NCI-H1105 (cell line): Measurements from ENCODE around the gene RNF175.

Experiments
- DNase-seq: peaks from one replicate; lab custom pipeline; 2025; lab: John Stamatoyannopoulos, UW

Gene RNF175

DNA sequence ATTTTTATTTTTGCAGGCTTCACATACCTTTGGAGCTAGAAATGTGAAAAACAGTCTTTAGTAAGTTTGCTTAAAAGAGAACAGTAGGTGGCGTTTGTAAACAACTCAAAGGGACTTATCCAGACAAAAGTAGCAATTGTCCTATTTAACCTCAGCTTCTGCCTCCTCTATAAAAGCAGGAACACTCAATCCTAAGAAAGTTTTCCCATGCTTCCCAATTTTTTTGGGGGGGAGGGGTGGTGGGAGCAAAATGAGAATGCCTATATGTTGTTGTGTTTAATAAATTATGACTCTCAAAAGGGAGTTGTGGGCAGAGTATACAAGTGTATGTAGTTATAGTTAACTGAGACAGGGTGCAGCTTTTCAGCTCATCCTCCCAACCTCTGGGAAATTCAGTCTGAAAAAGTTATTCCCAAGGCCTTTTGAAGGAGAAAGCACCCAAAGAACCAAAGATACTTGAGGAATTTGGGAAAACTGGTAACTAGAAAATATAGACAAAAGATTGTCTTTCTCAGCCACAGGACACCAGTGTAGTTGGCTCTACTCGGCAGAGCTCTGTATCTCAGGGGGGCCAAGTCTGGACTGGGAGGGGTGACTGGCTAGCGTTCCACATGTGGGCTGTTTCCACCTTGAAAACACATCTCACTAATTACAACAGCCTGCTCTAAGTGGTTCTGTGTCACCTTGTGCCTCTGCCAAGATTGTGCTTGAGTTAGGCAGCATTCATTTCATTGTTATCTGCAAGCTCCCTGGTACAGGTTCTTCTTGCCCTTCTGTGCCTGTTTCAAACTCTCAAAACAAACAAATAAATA is 26.3 kb upstream of the RNF175 start:
- no peak for DNase-seq

- DNase-seq: no peak
Measured at GRCh38 chr4:153784166-153784699, 24.4 kb upstream of the RNF175 start.

DNA sequence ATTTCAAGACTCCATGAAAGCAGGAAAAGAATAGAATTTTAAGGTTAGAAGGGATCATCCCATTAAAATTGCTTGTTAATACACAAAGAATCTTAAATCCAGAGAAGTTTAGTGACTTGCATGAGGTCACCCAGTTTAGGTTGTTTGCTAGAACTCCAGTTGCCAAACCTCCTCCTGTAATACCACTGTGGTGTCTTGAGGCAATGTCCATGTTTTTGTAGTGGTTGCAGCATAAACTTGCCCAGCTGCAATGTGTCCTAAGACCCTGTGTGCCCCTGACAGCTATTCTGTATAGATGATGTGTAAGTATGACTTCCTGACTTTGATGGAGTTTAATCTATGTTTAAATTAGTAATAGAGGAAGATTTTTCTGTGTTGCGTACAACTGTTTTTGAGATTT is 22.8 kb upstream of the RNF175 start:
- DNase-seq: no peak

GRCh38 chr4:153781717-153782416 is 22.0 kb upstream of the RNF175 start:
- no peak for DNase-seq

DNA sequence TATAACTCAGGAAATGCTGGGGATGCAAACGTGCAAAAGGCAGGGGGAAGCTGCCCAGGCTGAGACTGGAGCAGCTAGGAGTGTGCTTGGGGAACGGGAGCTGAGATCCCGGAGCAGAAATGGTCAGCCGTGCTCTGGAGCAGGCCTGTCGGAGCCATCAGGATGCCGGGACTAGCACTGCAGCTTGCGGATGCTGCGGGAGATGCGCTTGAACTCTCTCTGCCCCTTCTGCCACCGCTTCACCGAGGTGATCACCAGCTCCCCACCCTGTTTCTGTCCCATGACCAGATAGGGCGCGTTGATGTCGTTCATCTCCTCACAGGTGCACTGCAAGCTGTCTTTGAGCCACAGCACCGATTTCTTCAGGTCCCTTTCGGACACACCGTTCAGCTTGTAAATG is 21.5 kb upstream of the RNF175 start:
- no peak for DNase-seq

- DNase-seq: no peak
Measured at GRCh38 chr4:153780876-153781275, 21.1 kb upstream of the RNF175 start.

DNA sequence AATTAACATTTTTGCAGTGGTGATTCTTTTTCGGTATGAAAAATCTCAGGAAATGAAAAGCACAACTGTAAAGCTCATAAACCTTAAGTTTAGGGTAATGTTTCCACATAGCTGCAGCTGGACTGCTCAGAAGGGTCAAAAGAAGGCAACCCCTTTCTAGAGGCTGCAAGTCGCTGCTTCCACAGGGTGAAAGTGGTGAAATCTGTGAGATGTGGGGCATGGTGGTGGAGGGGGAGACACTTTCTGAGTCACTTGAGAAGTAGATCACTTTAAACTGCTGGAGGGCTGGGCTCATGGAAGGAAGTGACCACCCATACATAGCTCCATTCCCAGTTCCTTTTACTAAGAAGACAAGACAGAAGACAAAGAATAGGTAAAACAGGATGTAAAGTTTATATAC is 20.4 kb upstream of the RNF175 start:
- DNase-seq: no peak

DNA sequence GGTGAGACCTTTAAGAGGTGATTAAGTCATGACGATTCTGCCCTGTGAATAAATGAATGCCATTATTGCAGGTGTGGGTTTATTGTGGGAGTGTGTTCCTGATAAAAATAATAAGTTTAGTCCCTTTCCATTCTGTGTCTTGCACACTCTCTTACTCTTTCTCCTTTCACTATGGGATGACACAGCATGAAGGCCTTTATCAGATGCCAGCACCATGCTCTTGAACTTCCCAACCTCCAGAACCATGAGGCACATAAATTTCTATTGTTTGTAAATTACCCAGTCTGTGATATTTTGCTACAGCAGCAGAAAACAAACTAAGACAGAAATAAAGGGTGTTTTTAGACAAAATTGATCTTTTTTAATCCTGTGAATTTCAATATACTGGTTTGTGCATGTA is 18.6 kb upstream of the RNF175 start:
- no peak for DNase-seq

- no peak for DNase-seq
Measured at GRCh38 chr4:153777421-153777820, 17.6 kb upstream of the RNF175 start.

DNA sequence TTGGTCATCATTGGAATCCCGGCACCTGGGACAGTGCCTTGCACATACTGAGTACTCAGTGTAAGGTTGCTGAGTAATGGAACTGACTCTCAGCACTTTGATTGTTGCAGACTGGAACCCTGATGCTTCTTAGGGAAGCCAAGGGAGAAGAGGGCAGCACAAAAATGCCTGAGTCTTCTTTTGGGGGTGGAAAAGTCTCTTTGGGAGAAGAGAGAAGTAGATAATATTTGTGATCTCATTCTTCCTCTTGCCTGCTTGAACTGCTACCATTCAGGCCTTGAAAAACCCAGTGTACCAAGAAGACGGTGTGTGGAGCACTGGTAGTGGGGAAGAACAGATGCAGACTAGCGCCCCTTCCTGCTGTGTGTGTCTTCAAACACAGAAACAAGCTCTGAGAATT is 16.8 kb upstream of the RNF175 start:
- DNase-seq: no peak

DNA sequence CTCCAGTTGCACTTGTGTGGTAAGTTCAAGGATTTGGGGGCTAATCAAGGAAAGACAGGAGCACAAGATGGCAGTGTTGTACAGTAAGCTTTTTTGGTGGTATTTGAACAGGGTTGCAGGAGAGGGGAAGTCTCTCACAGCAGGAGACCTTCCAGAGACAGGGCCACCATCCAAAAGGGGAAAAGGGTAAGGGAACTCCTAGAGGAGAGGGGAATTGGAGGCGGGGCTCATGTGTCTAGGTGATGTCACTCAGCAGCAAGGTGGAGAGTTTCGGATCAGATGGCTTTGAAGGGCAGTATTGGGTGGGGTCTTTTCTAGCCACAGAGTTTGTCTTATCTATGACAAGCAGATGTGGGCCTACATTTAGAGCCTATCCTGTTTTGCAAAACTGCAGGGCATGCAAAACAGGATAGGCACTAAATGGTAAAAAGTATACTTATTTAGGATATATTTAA is 13.4 kb upstream of the RNF175 start:
- DNase-seq: no peak

GRCh38 chr4:153771046-153771445 is 11.2 kb upstream of the RNF175 start:
- no peak for DNase-seq

DNA sequence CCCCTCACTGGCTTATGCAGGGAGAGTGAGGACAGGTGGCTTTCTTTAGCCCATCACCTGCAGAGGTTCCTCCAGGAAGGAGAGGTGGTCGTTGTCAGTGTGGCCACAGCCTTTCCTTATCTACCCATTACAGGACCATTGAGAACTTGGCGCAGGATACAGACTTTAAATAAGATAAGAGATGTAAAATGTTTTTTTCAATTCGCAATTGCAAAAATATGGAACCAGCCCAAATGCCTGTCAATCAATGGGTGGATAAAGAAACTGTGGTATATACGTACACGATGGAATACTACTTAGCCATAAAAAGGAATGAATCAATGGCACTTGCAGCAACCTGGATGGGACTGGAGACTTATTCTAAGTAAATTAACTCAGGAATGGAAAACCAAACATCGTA is 6.9 kb upstream of the RNF175 start:
- no peak for DNase-seq

GRCh38 chr4:153765894-153766293 is 6.1 kb upstream of the RNF175 start:
- DNase-seq: no peak

GRCh38 chr4:153764601-153765368 is 5.0 kb upstream of the RNF175 start:
- DNase-seq: no peak

DNA sequence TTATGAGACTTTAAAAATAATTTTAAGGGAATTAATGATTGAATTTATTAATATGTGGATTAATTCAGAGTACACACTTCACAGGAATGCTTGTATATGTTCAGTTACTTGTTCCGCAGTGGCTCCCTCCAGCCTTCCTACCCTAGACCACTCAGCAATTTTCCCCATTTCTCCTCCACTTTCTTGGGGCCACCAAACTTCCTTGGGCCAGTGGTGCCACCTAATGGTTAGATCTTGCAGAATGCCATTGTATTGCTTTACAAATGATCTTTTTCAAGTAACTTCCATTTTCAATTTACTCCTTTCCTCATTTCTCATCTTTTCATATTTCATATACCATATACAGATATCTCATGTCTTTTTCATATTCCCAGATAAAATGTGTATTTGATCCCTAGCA is 3.6 kb upstream of the RNF175 start:
- no peak for DNase-seq

- no peak for DNase-seq
Measured at GRCh38 chr4:153758688-153759406, 977 bp downstream of the RNF175 start.

GRCh38 chr4:153758136-153758535 is 1.7 kb downstream of the RNF175 start:
- DNase-seq: no peak

DNA sequence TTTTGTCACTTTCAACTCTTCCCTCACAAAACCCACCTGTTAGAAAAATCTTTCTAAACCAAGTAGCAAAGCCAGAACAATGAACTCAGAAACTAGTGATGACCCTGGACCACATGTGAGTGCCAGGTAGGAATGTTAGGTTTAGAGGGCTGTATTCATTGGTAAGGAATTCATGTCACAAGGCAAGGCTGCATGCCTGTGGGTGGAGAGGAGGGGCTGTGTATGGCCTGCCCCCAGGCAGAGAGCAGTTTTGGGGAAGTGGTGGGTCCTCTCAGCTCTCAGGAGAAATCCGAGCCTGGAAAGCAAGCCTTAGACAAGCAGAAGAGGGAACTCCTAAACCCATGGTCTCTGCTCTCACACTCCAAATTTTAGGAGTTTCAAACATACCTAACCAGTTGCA is 2.4 kb downstream of the RNF175 start:
- DNase-seq: no peak

- no peak for DNase-seq
Measured at GRCh38 chr4:153755186-153755585, 4.6 kb downstream of the RNF175 start.

DNA sequence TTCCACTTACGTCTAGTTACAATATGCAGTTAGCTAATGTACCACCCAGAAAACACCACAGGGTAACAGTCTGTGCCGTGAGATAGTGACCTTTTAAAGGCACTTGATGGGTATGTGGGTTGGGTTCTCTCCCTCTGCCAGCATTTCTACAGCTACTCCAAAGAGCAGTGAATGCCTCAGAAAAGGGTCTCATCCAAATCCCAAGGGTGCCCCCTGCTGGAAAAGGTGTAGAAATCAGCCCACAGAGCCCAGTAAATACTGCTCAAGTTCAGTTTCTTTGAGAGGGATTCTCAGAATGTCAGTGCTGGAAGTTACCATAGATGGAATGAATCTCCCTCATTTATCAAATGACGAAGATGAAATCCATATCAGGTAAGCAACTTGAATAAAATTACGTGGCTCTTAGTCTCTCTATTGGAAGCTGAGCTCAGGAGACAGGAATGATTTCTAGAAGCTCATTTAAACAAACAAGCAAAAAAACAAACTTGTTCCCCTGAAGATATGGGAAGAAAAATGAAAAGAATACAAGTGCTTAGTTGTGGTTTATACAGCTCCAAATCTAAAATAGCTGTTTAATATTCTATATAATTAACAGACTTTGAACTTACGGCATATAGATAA is 9.5 kb downstream of the RNF175 start:
- DNase-seq: peak; percentile 41
